Stimulated activated CD8-positive, alpha-beta memory T cell treated with anti-CD3 and anti-CD28 coated beads, Interleukin-4, amount 100 ng/mL, for 24 hours (primary cell): ENCODE data around the gene PLEKHG3.
"Not testable (repeated sequence)": the region's sequence is repeated elsewhere in the genome, so short reads cannot be mapped to it uniquely, and the experiment has no call there.

Experiments
- DNase-seq: peaks from one replicate; pipeline ENCODE4 v3.0.0-alpha.2; 2020; ENCODE audit warnings: low read depth

The PLEKHG3 gene

DNA sequence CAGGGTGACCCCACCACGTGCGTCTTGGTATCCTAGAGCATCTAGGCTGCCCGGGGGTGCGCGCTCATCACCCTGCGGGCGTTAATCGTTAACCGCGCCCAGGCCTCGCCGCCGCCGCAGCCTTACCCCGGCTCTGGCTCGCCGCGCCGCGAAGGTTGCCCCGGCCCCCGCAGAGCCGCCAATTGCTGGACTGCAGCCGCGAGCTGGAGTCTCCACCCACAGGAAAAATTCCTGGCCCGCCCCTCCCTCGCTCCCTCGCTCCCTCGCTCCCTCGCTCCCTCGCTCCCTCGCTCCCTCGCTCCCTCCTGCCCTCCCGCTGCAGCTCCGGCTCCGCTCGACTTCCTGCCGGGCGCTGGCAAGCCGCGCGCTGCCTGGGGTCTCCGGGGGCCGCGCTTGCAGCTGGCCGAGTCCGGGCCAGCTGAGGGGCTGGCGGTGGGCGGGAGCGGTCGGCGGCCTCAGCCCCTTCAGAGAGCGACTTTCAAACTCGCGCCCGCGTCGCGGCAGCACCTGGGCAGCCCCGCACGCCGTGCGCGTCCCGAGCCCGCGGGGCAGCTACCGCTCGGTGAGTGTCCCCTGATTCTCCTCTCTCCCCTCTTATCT is at the start of gene PLEKHG3:
TSS of gene PLEKHG3 (plus strand) at position 282 of the 600 bp plus-strand sequence. CDS start 23,208 bp downstream, outside the sequence.
- DNase-seq: no peak

DNA sequence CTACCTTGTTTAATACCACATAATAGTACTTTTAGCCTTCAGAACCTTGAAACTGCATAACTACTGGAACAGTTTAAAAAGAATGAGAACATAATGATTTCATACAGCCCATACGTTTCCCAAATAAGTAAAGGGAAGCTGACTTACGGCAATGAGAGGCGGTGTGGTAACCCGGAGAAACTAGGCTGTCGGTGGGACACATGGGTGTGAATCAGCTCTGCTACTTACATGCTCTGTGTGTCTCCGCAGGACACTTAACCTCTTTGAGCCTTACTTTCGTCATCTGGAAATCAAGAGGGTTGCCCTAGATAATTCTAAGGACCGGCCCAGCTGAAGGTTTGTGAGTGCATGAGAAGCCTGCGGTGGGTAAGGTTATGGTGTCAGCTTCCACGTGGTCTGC is 49.3 kb upstream of the PLEKHG3 start:
- no peak for DNase-seq

DNA sequence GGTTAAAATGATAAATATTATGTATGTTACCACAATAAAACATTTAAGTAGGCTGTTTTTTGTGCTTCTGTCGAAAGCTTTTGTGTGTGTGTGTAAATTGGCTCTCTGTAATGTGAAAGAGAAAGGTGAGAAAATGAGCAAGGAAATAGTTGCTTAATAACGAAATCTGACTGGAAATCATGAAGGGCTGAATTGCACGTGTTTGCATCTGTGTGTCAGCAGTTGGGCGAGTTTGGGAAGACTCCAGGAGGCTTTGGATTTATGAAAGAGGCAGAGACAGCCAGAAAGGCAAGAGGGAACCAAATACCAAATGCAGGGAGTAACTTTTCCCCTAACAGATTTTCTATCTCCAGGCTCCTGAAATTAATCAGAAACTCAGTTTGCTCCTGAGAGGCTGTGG is 47.2 kb upstream of the PLEKHG3 start:
- DNase-seq: no peak

DNA sequence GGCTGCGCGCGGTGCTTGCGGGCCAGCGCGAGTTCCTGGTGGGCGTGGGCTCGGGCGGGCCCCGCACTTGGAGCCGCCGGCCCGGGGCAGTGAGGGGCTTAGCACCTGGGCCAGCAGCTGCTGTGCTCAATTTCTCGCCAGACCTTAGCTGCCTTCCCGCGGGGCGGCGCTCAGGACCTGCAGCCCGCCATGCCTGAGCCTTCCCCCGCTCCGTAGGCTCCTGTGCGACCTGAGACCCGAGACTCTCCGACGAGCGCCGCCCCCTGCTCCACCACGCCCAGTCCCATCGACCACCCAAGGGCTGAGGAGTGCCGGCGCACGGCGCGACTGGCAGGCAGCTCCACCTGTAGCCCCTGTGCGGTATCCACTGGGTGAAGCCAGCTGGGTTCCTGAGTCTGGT is 46.0 kb upstream of the PLEKHG3 start:
- no peak for DNase-seq

DNA sequence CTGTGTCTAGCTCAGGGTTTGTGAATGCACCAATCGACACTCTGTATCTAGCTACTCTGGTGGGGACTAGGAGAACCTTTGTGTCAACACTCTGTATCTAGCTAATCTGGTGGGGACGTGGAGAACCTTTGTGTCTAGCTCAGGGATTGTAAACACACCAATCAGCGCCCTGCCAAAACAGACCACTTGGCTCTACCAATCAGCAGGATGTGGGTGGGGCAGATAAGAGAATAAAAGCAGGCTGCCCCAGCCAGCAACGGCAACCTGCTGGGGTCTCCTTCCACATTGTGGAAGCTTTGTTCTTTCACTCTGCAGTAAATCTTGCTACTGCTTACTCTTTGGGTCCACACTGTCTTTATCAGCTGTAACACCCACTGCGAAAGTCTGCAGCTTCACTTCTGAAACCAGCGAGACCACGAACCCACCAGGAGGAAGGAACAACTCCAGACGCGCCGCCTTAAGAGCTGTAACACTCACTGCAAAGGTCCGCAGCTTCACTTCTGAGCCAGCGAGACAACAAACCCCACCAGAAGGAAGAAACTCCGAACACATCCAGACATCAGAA is 45.4 kb upstream of the PLEKHG3 start:
- DNase-seq: not testable (repeated sequence)

DNA sequence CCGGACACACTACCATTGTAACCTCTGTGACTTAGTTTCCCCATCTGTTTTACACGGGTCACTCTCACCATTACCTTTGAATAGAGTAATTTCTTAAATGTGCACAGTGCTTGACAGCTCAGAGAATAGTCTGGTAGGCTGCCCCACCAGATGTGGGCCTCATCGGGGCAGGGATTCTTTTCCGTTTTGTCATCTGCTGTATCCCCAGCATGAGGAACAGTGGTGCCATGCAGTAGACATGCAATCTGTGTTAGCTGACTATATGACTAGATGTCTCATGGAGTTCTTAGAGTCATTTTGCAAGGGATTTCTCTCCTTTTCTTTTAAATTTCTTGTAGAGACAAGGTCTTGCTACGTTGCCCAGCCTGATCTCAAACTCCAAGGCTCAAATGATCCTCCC is 44.9 kb upstream of the PLEKHG3 start:
- no peak for DNase-seq

DNA sequence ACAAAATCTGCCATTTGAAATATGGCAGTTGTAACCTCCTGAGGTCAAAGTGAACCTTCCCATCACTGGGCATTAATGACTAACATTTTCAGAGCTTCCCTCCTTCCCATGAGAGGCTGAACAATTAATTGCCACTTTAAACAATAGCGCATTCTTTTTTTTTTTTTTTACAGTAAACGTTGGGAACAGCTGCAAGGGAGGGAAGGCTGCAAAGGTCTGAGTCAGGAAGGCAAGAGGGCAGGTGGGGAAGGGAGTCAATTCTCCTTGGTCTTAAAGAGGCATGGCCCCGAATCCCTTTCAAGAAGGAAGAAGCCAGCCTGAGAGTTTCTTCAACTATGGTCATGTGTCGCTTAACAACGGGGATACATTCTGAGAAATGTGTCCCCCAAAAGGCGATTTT is 41.0 kb upstream of the PLEKHG3 start:
- DNase-seq: no peak

DNA sequence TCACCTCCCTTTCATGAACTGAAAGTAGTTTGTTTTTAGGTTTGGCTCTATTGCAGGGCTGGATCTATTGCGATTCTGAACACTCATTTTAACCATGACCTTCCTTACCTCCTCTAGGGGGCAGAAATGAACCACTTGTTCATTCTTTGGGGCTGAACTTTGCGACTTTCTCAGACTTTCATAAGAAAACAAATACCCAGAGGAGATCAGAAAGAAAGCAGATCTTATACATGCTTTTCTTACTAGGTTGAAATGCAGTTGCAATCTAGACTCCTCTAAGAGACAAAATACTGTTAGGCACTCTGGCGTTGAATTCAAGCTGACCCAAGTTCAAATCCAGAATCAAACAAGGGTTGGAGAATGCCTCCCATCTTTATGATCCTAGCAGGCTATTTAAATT is 32.6 kb upstream of the PLEKHG3 start:
- DNase-seq: no peak

DNA sequence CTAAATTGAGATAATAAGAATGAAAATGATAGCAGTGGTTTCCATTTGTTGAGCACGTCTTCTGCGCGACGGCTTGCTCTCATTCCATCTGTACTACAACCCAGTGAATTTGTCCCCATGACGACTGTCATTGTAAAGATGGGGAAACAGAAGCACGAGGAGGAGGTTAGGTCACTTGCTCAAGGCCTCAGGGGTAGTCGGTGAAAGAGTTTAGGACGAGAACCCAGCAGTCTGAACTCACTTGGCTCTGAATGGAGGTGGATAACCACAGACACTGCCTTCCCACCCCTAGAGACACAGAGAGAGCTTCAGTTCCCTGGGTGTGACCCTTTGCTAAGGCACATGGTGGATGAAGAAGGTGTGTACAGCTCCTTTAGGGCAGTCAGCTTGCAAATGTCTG is 30.9 kb upstream of the PLEKHG3 start:
- no peak for DNase-seq

DNA sequence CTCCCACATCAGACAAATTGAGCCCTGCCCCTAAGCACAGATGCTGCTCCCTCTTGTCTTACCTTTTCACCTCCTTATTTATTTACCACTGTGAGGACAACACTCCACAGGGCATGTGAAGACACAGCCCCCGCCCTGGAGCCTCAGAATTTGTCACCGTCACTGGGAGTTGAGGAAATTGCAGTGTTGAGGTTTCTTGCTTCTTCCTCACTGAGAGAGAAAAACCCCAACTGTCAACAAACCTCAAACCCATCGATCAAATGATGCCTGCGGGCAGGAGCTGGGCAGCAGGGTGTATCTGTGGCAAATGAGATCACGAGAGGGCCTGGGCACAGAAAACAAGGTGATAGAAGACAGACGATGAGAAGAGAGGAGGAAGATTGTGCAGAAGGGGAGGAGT is 30.5 kb upstream of the PLEKHG3 start:
- peak; percentile 14 for DNase-seq

DNA sequence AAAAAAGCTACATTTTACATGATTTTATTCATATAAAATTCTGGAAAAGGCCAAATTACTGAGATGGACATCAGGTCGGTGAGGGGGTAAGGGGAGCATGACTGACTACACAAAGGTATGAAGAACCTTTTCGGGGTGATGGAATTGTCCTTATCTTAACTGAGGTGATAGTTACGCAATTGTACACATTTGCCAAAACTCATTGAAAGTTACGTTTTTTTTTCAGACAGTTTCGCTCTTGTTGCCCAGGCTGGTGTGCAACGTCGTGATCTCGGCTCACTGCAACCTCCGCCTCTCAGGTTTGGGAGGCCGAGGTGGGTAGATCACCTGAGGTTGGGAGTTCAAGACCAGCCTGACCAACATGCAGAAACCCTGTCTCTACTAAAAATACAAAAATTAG is 29.4 kb upstream of the PLEKHG3 start:
- no peak for DNase-seq

DNA sequence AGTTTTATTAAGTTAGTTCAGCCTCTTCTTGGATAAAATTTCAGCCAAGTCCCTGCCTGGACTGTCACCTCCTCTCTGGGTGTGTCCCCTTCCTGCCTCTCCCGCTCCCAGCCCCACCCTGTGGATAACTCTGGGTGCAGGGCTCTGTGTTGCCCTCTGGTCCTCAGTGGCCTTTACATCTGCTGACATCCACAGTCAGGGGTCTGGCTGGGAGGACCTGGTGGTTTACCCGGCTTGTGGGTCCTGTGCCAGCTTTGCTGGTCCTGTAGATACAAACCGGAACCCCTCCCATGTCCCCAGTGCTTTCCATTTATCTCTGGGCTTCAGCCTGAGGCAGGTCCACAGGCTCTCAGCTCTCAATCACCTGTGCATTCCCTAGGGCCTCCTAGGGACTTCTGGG is 28.9 kb upstream of the PLEKHG3 start:
- DNase-seq: no peak

DNA sequence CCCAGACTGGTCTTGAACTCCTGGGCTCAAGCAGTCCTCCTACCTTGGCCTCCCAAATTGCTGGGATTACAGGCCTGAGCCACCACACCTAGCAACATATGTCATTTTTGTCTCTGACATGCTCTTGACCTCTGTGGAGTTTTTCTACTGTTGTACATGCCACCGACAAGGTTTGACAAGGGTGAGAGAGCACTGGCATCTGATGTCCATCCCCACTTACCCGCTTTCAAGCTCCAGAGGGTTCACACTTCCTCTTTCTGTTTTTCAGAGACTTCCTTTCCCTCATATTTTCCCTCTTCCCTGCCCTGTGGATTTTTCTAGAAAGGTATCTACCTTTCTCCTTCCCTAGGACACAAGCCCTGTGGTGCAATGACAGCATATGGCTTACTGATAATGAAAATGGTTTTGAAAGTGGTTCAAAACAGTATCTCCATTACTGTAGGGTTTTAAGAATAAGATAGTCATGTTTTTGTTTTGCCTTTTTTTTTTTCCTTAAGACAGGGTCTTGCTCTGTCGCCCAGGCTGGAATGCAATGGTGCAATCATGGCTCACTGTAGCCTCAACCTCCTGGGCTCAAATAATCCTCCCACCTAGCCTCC is 27.7 kb upstream of the PLEKHG3 start:
- DNase-seq: no peak

DNA sequence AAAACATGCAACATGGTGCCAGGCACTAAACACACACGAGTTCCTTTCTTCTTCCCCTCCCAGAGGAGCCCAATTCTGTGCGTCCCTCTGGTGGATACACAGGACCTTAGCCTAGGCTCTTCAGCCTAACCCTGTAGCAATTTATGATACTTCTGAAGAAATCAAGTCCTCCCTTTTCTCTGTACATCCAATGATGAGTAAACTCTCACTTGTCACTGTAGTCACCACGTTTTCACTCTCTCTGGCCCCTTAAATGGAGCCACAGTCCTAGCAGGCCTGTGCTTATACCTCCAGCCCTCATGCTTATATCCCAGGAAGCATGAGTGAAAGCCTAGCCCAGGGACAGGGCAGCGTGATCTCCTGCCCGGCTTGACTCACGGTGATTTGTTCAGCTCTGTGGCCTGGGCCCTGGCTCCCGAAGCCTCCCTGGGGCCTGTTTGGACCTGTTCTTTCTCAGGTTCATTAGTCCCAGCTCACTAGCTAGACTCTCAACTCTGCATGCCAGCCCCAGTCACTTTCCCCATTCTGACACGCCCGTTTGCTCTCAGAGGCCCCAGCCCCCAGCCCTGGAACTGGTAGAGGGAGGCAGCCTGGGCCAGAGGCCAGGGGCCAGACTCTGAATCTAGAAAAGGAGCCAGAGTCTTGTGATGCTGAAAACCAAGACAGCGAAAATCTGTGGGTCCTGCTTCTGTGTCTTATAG is 24.1 kb upstream of the PLEKHG3 start:
- no peak for DNase-seq

DNA sequence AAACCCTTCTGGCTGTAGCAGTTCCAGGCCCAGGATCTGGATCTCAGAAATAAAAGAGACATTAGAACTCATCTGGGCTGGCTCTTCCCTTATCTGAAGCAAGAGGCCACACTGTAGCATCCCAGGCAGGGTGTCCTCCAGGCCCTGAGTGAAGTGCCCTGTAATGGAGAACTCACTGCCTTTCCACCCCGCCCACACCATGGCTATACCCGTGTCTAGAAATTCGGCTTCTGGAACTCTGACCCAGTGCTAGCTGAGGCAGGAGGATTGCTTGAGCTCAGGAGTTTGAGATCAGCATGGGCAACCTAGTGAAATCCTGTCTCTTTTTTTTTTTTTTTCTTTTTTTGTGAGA is 23.5 kb upstream of the PLEKHG3 start:
- DNase-seq: no peak

DNA sequence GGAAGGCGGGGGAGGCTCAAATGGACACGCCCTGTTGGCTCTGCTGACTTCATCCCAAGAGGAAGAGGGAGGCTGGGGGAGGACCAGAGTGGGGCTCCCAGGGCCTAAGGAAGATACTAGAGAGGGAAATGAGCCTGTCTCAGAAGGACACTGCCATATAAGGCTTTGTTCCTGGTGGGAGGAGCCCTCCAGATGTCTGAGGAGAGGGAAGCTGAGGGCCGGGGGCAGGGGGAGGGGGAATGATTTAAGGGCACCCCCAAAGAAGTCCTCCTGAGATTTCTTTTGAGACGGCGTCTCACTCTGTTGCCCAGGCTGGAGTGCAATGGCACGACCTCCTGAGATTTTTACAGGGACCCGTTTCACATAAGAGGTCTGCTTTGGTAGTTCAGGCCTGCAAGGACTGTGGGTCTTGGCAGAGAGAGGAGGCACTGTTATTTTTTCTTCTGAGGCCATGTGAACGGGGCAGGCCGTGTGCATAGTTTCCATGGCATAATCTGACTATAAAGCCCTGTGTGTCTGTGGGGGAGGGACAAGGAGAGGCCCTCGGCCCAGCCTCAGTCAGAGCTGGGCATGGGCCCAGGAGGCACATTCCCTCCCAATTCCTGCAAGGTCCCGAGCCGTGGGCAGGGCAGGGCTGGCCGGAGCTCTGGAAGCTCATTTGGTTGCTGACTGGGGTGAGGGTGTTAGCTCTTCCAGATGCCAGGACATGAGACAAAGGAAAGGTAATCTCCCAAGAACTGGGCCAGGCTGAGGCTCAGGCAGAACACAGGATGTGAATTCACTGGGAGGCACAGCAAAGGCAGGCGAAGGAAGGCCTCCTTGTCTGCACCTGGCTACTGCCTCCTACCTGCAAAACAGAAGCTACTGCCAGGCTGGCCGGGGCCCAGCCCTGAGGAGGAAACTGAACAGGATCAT is 22.2 kb upstream of the PLEKHG3 start:
- DNase-seq: no peak

DNA sequence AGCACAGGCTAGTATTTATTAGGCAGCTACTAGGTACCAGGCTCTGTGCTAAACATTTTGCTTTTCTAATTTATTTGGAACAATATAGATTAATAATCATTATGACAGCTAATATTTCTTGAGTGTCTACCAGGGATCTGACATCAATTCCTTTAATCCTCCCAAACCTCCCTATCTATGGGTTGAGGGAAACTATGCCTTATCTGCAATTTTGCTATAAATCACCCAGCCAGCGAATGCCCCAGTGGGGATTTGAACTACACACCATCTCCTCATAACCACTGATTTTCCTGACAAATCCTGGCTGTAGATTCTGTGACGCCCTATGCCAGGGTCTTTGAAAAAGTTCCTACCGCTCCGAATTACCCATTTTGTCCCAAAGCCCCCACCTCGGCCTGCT is 21.4 kb upstream of the PLEKHG3 start:
- DNase-seq: no peak

DNA sequence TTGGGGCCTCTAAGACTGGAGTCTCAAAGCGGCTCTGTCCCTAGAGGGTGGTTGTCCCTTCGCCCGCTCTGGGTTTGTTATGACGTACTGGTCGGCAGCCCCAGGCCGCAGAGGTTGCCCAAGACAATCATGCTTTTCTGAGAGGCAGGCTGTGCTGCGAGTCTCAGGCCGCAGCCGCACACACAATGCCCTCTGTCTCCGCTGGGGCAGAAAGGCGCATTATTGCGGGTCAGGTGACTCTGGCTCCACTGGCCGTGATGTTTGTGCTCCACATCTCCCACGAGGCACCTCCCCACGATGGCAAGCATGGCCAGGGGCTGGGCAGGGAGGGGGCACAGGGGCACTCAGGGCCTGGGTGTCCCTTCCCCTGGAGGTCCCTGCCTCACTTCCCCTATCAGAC is 21.0 kb upstream of the PLEKHG3 start:
- no peak for DNase-seq

DNA sequence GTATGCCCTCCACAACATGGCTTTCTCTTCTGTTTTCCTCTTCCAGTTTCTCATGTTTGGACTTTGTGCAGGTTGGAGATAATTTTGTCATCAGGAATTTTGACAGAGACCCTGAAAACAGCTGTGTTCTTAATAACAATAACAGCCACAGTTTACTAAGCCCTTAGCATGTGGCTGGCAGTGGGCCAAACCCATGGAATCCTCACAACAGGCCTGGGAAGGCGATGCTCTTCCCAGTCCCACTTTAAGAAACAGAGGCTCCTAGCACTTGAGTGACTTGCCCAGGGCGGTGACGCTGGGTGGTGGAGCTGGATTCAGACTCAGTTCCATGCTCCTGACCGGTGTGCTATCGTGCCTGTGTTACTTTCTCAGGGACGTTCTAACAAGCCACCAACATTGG is 20.1 kb upstream of the PLEKHG3 start:
- DNase-seq: no peak

DNA sequence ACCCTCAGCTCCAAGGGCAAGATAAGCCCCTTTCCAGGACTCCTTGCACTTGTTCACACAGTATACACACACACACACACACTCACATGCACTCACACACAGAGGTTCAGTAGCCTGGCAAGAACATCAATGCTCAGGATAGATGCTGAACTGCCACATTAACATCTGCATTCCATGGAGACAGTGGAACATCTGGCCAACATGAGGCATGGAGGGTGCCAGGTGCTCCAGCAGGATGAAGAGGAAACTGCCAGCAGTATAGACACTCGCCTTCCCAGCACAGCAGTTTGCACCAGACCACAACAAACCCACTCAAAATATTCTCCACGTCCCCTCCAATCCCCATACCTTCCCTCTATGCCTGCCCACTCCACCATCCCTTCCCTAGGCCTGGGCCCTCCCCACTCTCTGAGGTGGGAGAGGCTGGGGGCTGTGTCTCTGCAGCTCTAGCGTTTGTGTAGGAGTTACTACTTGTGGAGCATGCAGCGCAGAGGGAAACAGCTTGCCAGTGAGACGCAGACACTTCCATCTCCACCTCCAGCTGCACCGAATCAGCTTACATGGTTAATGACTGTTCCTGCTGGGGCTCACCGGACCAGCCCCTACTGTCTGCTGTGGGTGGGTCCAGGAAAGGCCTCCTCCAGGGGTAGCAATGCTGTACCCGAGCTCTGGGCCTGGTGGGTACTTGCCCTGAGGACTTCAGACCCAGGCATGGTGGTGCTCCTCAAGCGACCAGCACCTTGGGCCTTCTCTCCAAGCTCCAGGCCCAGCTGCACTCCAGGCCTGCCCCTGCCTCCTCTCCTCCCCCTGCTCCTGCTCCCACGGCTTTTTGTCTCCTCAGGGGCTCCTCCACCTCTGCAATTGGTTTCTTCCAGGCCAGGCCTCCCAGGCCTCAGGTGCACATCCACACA is 18.6 kb upstream of the PLEKHG3 start:
- DNase-seq: no peak

DNA sequence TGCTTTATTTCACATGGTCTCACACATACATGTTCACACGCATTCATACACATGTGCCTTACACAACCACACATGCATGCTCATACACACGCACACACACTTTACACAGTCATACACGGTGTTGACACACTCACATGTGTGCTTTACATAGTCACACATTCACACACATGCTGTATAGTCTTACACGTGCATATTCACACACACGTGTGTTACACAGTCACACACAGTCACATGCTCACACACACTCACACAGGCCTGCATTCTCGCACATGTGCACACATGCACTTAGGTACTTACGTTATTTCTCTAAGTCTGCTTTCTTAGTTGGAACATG is 18.0 kb upstream of the PLEKHG3 start:
- DNase-seq: no peak

DNA sequence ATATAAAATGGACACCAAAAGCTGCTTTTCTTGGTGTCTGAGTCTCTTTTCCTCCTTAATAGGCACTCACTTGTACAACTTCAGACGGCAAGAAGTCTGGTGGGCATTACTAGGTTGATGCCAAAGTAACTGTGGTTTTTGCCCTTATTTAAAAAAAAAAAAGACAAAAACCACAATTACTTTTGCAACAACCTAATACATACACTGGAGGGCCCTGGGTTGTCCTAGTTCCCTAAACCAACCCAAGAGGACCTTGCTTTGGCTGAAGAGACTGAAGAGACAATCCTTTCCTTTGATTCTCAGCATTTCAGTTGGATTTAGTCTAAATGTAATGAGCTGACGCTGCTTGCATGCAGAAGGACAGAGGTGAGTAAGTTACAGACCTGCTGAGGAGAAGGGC is 16.2 kb upstream of the PLEKHG3 start:
- DNase-seq: no peak
